OCI-LY3 (cell line): ENCODE measurements around the gene ATP6V1G1.
"Not testable (repeated sequence)": the region's sequence is repeated elsewhere in the genome, so short reads cannot be mapped to it uniquely, and the experiment has no call there.

Source experiments
- H2AFZ ChIP-seq: fragments of 200-600, 300-600 bp; shearing (Covaris generic); 2 replicates; pipeline ENCODE4 v1.6.0; 2014; ENCODE audit warnings: antibody characterized with exemption, low read depth, low read length
- H3K27ac ChIP-seq: fragments of 200-600, 300-600 bp; sonication (generic); 2 replicates; pipeline ENCODE4 v1.5.1; 2014; ENCODE audit warnings: mild to moderate bottlenecking, low read length, moderate library complexity, mixed read lengths
- H3K27me3 ChIP-seq: fragments of 200-600, 300-600 bp; sonication (generic); 2 replicates; pipeline ENCODE4 v1.6.1; 2014; ENCODE audit warnings: low read depth, low read length, mixed read lengths
- H3K36me3 ChIP-seq: fragments of 200-600, 300-600 bp; sonication (generic); replicated peaks from 2 replicates; pipeline ENCODE3; 2014; ENCODE audit warnings: low read depth, low read length, mixed read lengths
- H3K4me1 ChIP-seq: fragments of 300-600, 200-600 bp; sonication (generic); 2 replicates; pipeline ENCODE4 v1.6.1; 2014; ENCODE audit warnings: low read length, mixed read lengths
- H3K4me2 ChIP-seq: fragments of 200-600, 300-600 bp; sonication (generic); 2 replicates; pipeline ENCODE4 v1.6.1; 2014; ENCODE audit warnings: low read length, mixed read lengths
- H3K4me3 ChIP-seq: fragments of 300-600, 200-600 bp; sonication (generic); 2 replicates; pipeline ENCODE4 v1.5.1; 2014; ENCODE audit warnings: antibody characterized with exemption, mild to moderate bottlenecking, low read length, moderate library complexity
- H3K79me2 ChIP-seq: fragments of 300-600, 200-600 bp; shearing (Covaris generic); 2 replicates; pipeline ENCODE4 v1.6.1; 2014; ENCODE audit warnings: mild to moderate bottlenecking, low read length, mixed read lengths
- H3K9ac ChIP-seq: fragments of 300-600, 200-600 bp; shearing (Covaris generic); 2 replicates; pipeline ENCODE4 v1.6.0; 2014; ENCODE audit warnings: mild to moderate bottlenecking, low read length, moderate library complexity
- H3K9me3 ChIP-seq: fragments of 200-600, 300-600 bp; shearing (Covaris generic); 2 replicates; pipeline ENCODE4 v1.6.1; 2014; ENCODE audit warnings: low read length, mixed read lengths; ENCODE audit not compliant: insufficient read depth
- H4K20me1 ChIP-seq: fragments of 200-600, 300-600 bp; sonication (generic); 2 replicates; pipeline ENCODE4 v1.6.1; 2016; ENCODE audit warnings: low read length, mixed read lengths; ENCODE audit not compliant: insufficient read depth
- EZH2phosphoT487 ChIP-seq: fragments of 200-600 bp; shearing (Covaris generic); IDR thresholded peaks from 2 replicates; pipeline ENCODE4 v1.6.1; 2018; ENCODE audit warnings: antibody characterized with exemption, mixed run types, low read depth
- TF ChIP-seq, protein P1 (sequence below): fragments of 200-600, 300-600 bp; sonication (generic); IDR thresholded peaks from 2 replicates; pipeline ENCODE4 v1.5.1; 2014; ENCODE audit warnings: antibody characterized with exemption, low read length, low read depth

The ATP6V1G1 gene

DNA sequence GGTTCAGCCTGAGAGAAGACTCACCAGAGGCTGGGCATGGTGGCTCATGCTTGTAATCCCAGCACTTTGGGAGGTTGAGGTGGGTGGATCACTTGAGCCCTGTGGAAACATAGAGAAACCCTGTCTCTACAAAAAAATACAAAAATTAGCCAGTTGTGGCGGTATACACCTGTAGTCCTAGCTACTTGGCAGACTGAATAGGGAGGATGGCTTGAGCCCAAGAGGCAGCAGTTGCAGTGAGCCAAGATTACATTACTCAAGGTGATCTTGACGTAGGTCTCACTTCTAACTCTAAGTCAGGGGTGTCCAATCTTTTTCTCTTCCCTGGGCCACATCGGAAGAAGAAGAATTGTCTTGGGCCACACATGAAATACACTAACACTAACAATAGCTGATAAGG lies 16.2 kb upstream of the ATP6V1G1 start:
- Histone ChIP-seq H3K36me3 (no peaks in the 10 kb centered on the region), H2AFZ (no peak overlapping the region), H4K20me1 (no peaks in the 10 kb centered on the region), H3K9me3 (no peaks in the 10 kb centered on the region), H3K4me1 (peaks cover 9% of the 10 kb centered on the region), H3K9ac (no peak overlapping the region), H3K27ac (no peak overlapping the region), H3K79me2 (no peaks in the 10 kb centered on the region), H3K27me3 (no peaks in the 10 kb centered on the region), H3K4me2 (no peak overlapping the region), H3K4me3 (no peak overlapping the region)
- no peak for TF ChIP-seq EZH2phosphoT487
- TF ChIP-seq, protein P1, sequence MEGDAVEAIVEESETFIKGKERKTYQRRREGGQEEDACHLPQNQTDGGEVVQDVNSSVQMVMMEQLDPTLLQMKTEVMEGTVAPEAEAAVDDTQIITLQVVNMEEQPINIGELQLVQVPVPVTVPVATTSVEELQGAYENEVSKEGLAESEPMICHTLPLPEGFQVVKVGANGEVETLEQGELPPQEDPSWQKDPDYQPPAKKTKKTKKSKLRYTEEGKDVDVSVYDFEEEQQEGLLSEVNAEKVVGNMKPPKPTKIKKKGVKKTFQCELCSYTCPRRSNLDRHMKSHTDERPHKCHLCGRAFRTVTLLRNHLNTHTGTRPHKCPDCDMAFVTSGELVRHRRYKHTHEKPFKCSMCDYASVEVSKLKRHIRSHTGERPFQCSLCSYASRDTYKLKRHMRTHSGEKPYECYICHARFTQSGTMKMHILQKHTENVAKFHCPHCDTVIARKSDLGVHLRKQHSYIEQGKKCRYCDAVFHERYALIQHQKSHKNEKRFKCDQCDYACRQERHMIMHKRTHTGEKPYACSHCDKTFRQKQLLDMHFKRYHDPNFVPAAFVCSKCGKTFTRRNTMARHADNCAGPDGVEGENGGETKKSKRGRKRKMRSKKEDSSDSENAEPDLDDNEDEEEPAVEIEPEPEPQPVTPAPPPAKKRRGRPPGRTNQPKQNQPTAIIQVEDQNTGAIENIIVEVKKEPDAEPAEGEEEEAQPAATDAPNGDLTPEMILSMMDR: no peak

DNA sequence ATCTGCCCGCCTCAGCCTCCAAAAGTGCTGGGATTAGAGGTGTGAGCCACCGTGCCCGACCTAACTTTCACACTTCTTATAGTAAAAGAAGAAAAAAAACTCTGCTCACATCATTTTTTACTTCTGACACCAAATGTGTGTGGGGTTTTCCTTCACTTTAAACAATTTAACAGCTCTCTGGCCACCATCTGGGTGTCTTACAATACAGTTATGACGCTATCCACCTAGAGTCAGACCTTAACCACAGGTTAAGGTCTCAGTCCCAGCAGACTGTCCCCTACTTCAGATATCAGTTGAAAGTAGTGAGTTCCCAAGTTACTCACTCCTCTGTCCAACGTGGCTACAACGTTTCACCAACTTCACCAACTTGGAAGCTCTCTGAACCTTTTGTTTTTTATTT lies 15.4 kb upstream of the ATP6V1G1 start:
- no peaks in the 10 kb centered on the region for H3K9me3 ChIP-seq
- H2AFZ ChIP-seq: no peak overlapping the region
- H3K4me1 ChIP-seq: peaks cover under 1% of the 10 kb centered on the region
- H3K79me2 ChIP-seq: no peaks in the 10 kb centered on the region
- TF ChIP-seq, protein P1: no peak
- TF ChIP-seq EZH2phosphoT487: no peak
- H3K27ac ChIP-seq: no peak overlapping the region
- H3K36me3 ChIP-seq: no peaks in the 10 kb centered on the region
- no peak overlapping the region for H3K4me2 ChIP-seq
- H3K9ac ChIP-seq: no peak overlapping the region
- H4K20me1 ChIP-seq: no peaks in the 10 kb centered on the region
- no peaks in the 10 kb centered on the region for H3K27me3 ChIP-seq
- H3K4me3 ChIP-seq: no peak overlapping the region

DNA sequence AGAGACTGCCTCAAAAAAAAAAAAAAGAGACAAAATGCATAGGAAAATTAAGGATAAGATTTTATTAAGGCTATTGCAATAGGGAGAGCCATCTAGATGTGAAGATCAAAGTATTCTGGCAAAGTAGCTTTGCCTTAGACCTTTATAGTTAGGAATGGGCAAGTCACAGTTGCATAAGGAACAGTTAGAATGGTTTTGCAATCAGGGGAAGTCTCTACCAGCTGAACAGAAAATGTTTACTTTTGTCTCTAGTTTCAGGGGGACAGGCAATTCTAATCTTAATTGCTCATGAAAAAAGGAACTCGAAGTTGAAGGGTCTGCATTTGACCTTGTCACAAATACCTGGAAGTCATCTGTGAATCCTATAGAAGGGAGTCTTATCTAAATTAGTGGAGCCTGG lies 13.1 kb upstream of the ATP6V1G1 start:
- no peaks in the 10 kb centered on the region for H4K20me1 ChIP-seq
- H3K36me3 ChIP-seq: no peaks in the 10 kb centered on the region
- H3K4me1 ChIP-seq: no peaks in the 10 kb centered on the region
- no peak for TF ChIP-seq EZH2phosphoT487
- TF ChIP-seq, protein P1: no peak
- H3K79me2 ChIP-seq: no peaks in the 10 kb centered on the region
- H3K9me3 ChIP-seq: no peaks in the 10 kb centered on the region
- H3K4me3 ChIP-seq: no peak overlapping the region
- no peak overlapping the region for H3K9ac ChIP-seq
- no peaks in the 10 kb centered on the region for H3K27me3 ChIP-seq
- H3K27ac ChIP-seq: no peak overlapping the region
- no peak overlapping the region for H3K4me2 ChIP-seq
- H2AFZ ChIP-seq: no peak overlapping the region

DNA sequence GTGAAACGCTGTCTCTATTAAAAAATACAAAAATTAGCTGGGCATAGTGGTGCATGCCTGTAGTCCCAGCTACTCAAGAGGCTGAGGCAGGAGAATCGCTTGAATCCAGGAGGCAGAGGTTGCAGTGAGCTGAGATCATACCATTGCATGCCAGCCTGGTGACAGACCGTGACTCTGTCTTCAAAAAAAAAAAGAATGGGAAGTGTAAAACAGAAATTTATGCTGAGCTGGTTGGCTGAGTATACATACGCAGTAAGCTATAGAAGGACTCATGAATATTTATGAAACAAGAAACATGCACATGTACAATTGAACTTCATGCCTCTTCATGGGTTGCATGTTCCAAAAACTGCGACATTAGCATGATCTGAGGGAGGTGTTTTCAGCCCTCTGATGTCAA lies 10.8 kb upstream of the ATP6V1G1 start:
- H2AFZ ChIP-seq, H3K4me2 ChIP-seq, H3K27ac ChIP-seq, H4K20me1 ChIP-seq, H3K79me2 ChIP-seq, H3K9me3 ChIP-seq, H3K9ac ChIP-seq, H3K4me1 ChIP-seq, H3K27me3 ChIP-seq, H3K36me3 ChIP-seq, H3K4me3 ChIP-seq: not testable (repeated sequence)

DNA sequence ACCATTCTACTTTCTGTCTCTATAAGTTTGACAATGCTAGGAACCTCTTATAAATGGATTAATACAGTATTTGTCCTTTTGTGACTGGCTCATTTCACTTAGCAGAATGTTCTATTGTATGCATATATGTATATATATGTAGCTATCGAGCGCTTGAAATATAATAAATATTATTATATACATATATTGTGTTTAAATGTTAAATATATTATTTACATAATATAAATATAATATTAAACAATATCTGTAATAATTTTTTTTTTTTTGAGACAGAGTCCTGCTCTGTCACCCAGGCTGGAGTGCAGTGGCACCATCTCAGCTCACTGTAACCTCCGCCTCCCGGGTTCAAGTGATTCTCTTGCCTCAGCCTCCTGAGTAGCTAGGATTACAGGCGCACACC lies 9.4 kb upstream of the ATP6V1G1 start:
- H3K27me3 ChIP-seq, H3K27ac ChIP-seq, H2AFZ ChIP-seq, H3K4me2 ChIP-seq, H3K4me3 ChIP-seq, H3K36me3 ChIP-seq, H3K9ac ChIP-seq, H3K4me1 ChIP-seq, H4K20me1 ChIP-seq, H3K9me3 ChIP-seq, H3K79me2 ChIP-seq: not testable (repeated sequence)
